H1 (cell line): ENCODE measurements around the gene APH1A.
A peak's percentile ranks its signal among the peaks of the same experiment; 100 is the strongest.

Source experiments
- BCL11A ChIP-seq, 2 experiments: IDR thresholded peaks; one replicate each; pipeline ENCODE4 v1.6.1; 2011; ENCODE audit warnings: low read depth in 2 of 2, low read length in 2 of 2, mild to moderate bottlenecking in 2 of 2
- CBX8 ChIP-seq: fragments of 300-800, 300-1000 bp; sonication (generic); IDR thresholded peaks from 2 replicates; pipeline ENCODE4 v1.7.1; 2016; ENCODE audit warnings: low read depth, low read length, borderline replicate concordance
- CHD7 ChIP-seq: fragments of 300-600 bp; sonication (generic); IDR thresholded peaks from 2 replicates; pipeline ENCODE4 v1.7.1; 2012; ENCODE audit warnings: low read length, moderate library complexity, mild to moderate bottlenecking, inconsistent platforms; ENCODE audit not compliant: insufficient replicate concordance
- CTCF ChIP-seq, 3 experiments: IDR thresholded peaks; 1 replicate in 2 of 3; 2 replicates in 1 of 3; pipeline versions ENCODE4 v1.5.1 to v1.6.1; 2011; ENCODE audit warnings: low read length in 3 of 3, mild to moderate bottlenecking in 3 of 3, inconsistent platforms in 2 of 3, low read depth in 1 of 3, moderate library complexity in 1 of 3; ENCODE audit not compliant: insufficient read depth in 1 of 3; ENCODE audit errors: control extremely low read depth in 1 of 3
- EP300 ChIP-seq, 2 experiments: IDR thresholded peaks; 1 replicate in 1 of 2; 2 replicates in 1 of 2; pipeline ENCODE4 v1.6.1; 2011 to 2012; ENCODE audit warnings: low read depth in 2 of 2, low read length in 2 of 2, mild to moderate bottlenecking in 2 of 2, borderline replicate concordance in 1 of 2, inconsistent platforms in 1 of 2, moderate library complexity in 1 of 2
- EZH2 ChIP-seq: fragments of 200-600 bp; sonication (generic); IDR thresholded peaks from 2 replicates; pipeline ENCODE4 v1.7.1; 2012; ENCODE audit warnings: low read depth, mild to moderate bottlenecking, moderate library complexity, low read length, inconsistent platforms; ENCODE audit not compliant: severe bottlenecking
- FOSL1 ChIP-seq: IDR thresholded peaks from 2 replicates; pipeline ENCODE4 v1.6.1; 2011; ENCODE audit warnings: mild to moderate bottlenecking, low read depth, low read length, moderate library complexity; ENCODE audit not compliant: insufficient read depth
- JUN ChIP-seq: IDR thresholded peaks from 2 replicates; pipeline ENCODE4 v1.6.1; 2011; ENCODE audit warnings: low read depth, mild to moderate bottlenecking, improper control_type of control experiment, low read length
- NANOG ChIP-seq: IDR thresholded peaks from 2 replicates; pipeline ENCODE4 v1.6.1; 2011; ENCODE audit warnings: low read length, low read depth, mild to moderate bottlenecking, inconsistent platforms; ENCODE audit not compliant: insufficient read depth, poor library complexity, severe bottlenecking
- POLR2A ChIP-seq, 2 experiments: IDR thresholded peaks; 1 replicate in 1 of 2; 2 replicates in 1 of 2; pipeline ENCODE4 v1.6.1; 2011; ENCODE audit warnings: low read depth in 2 of 2, low read length in 2 of 2, mild to moderate bottlenecking in 2 of 2; ENCODE audit errors: control extremely low read depth in 1 of 2
- RBBP5 ChIP-seq: IDR thresholded peaks from 2 replicates; pipeline ENCODE4 v1.7.1; 2012; ENCODE audit warnings: low read depth, mild to moderate bottlenecking, inconsistent platforms, low read length, moderate library complexity, borderline replicate concordance

GRCh38 chr1:150268705-150269403 lies at the start of gene APH1A:
- TF ChIP-seq CTCF (IDR thresholded peaks at IDR 0.05; ENCODE audit: control extremely low read depth in 1 of 3, insufficient read depth in 1 of 3, low read depth in 1 of 3, low read length in 3 of 3): no peak
- TF ChIP-seq POLR2A (IDR thresholded peaks at IDR 0.05; ENCODE audit: control extremely low read depth in 1 of 2, low read depth in 2 of 2, low read length in 2 of 2): no peak; a peak in 1 of 3 replicates
- no peak for TF ChIP-seq FOSL1
- no peak for TF ChIP-seq JUN
- TF ChIP-seq CHD7: peak; percentile 45
- TF ChIP-seq EZH2: no peak
- no peak for TF ChIP-seq CBX8
- TF ChIP-seq EP300 (IDR thresholded peaks at IDR 0.05; ENCODE audit: borderline replicate concordance in 1 of 2, low read depth in 2 of 2, low read length in 2 of 2): peak in 1 of 2 experiments; percentile 83; a peak in 1 of 3 replicates
- no peak for TF ChIP-seq BCL11A (IDR thresholded peaks at IDR 0.05; ENCODE audit: low read depth in 2 of 2, low read length in 2 of 2)
- TF ChIP-seq RBBP5: no peak; the same call in 1 of the 2 replicates
- TF ChIP-seq NANOG: no peak
